ENCODE data around the gene KIAA1958.

Gene KIAA1958, protein sequence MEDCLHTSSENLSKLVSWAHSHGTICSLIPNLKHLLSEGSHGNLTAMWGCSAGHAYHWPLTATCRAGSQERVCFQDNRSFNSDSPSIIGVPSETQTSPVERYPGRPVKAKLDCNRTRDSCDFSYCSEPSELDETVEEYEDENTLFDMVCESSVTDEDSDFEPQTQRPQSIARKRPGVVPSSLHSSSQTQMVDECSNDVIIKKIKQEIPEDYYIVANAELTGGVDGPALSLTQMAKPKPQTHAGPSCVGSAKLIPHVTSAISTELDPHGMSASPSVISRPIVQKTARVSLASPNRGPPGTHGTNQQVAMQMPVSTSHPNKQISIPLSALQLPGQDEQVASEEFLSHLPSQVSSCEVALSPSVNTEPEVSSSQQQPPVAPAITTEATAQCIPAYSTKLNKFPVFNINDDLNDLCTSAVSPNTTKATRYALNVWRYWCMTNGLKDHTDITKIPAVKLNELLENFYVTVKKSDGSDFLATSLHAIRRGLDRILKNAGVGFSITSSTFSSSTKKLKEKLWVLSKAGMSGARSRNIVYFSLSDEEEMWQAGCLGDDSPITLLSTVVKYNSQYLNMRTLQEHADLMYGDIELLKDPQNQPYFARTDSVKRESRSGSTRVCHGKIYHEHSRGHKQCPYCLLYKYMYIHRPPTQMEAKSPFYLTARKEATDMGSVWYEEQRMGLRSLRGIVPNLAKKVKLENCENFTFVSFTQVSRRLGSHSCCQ

GRCh38 chr9:112486221-112487007 lies at the start of gene KIAA1958:
TSS of gene KIAA1958 (plus strand) at chr9:112486827. CDS start at chr9:112574081, 87,254 bp downstream.
- peak; percentile 64 for DNase-seq

- DNase-seq: no peak
These were observed 49.2 kb upstream of the KIAA1958 start for GRCh38 chr9:112437406-112437805.

GRCh38 chr9:112439171-112439570 lies 47.5 kb upstream of the KIAA1958 start:
- no peak for DNase-seq

GRCh38 chr9:112439825-112440224 lies 46.8 kb upstream of the KIAA1958 start:
- no peak for DNase-seq

DNA sequence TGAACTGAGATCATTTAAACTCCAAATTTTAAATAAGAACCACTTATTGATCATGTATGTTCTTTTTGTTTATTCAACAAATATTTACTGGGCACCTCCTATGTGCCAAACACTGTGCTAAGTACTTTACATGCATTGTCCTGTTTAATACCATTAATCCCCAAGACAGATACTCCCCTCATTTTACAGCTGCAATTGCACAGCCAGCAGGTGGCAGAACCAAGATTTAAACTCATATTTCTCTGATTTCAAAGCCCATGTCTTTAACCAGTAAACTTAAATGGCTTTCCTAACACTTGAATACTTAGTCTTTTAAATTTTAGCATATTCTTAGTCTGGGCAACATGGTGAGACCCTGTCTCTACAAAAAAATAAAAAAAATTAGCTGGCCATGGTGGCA lies 43.4 kb upstream of the KIAA1958 start:
- no peak for DNase-seq

DNA sequence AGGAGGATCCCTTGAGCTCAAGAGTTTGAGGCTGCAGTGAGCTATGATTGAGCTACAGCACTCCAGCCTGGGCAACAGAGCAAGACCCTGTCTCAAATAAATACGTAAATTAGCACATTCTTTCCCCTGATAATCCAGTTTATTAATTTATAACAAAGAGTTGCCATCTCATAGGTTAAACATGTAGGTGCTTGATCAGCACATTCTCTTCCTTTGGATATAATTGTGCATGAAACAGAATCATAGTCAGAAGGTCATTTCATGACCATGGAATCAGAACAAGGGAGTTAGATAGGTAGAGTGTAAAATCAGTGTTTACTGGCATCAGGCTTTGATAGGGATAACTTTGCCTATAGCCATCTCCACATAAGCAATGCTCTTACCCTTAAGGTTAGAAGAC lies 43.0 kb upstream of the KIAA1958 start:
- DNase-seq: no peak

- no peak for DNase-seq
These were observed 41.4 kb upstream of the KIAA1958 start for GRCh38 chr9:112445196-112445595.

GRCh38 chr9:112446080-112446479 lies 40.5 kb upstream of the KIAA1958 start:
- no peak for DNase-seq

DNA sequence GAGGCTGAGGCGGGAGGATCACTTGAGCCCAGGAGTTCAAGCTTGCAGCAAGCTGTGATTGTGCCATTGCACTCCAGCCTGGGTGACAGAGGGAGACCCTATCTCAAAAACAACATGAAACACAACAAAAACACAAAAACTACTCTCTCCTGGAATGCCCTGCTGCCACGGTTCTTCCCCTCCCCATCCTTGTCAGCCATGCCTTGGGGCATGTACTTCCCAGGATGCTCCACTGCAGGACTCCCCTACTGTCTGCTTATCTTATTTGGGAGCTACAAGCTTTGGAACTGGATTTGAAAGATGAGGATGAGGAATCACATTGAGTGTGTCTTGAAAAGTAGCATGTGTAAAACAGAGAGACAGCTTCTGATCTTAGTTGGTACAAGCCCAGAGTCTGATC lies 40.1 kb upstream of the KIAA1958 start:
- peak; percentile 29 for DNase-seq

DNA sequence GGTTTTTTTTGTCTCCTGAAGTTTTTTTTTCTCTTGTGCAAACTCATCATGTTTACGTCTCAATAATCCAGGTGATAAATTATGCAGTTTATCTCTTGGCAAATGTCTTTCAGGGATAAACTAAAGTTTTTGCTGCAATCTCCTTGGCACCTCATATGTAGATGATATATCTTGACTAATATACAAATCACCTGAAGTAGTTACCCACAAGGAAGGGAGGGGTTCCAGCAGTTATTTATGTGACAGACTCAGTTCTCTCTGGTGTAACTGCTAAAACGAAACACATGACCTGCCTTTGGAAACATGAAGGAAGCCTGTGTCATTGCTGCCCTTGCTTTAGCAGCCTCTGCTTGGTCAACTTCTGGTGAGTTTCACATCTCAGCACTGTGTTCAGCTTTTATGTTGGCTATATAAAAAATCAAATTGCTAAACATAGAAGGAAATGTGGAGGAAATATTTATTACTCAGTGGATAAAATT lies 39.3 kb upstream of the KIAA1958 start:
- peak; percentile 26 for DNase-seq

GRCh38 chr9:112462855-112463254 lies 23.8 kb upstream of the KIAA1958 start:
- no peak for DNase-seq

GRCh38 chr9:112465352-112465751 lies 21.3 kb upstream of the KIAA1958 start:
- DNase-seq: no peak

DNA sequence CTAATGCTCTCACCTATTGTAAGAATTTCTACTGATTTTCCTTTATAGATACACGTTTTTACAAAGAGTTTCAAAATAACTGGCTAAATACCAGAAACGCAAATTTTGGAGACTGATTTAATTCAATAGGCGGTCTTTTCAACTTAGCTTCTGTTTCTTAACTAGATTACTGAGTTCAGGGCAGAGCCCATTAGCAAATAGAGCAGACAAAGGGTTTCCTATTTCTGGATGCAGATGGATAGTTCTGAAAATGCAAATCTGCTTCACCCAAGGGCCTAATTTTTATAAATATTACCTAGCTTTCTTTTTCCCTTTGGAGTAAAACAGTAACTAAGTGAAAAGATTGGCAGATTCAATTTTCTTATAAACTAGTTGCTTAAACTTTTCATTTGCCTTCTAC lies 13.6 kb upstream of the KIAA1958 start:
- DNase-seq: no peak

DNA sequence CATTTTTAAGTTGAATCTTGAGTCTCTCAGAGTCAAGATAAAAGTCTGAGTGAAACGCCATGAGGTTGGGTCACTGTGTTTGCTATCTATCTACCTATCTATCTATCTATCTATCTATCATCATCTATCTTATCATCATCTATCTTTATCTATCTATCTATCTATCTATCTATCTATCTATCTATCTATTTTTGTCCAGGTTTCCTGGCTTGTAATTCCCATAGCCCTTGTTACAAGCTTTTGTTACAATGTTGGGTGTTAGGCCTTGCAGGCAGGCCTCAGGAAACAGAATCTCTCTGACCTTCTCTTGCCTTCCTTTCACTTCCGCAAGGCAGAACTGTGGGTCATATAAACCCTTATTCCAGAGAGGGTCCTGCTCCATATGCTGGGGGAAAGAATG lies 12.6 kb upstream of the KIAA1958 start:
- DNase-seq: no peak

- DNase-seq: no peak
These were observed 11.3 kb upstream of the KIAA1958 start for GRCh38 chr9:112475318-112475717.

GRCh38 chr9:112477330-112477729 lies 9.3 kb upstream of the KIAA1958 start:
- no peak for DNase-seq

DNA sequence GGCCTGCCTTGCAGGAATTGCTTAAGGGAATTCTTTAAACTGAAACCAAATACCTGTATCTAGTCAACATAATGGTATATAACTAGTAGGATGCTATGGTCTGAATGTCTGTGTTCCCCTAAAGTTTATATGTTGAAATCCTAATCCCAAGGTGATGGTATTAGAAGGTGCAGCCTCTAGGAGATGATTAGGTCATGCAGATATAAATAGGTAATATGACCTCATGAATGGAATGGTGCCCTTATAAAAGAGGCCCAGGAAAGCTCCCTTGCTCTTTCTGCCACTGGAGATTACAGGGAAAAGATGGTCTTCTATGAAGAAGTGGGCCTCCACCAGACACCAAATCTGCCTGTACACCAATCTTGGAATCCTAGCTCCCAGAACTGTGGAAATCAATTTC lies 7.4 kb upstream of the KIAA1958 start:
- no peak for DNase-seq

GRCh38 chr9:112484607-112485006 lies 2.0 kb upstream of the KIAA1958 start:
- DNase-seq: no peak

GRCh38 chr9:112485574-112485973 lies 1.1 kb upstream of the KIAA1958 start:
- no peak for DNase-seq

DNA sequence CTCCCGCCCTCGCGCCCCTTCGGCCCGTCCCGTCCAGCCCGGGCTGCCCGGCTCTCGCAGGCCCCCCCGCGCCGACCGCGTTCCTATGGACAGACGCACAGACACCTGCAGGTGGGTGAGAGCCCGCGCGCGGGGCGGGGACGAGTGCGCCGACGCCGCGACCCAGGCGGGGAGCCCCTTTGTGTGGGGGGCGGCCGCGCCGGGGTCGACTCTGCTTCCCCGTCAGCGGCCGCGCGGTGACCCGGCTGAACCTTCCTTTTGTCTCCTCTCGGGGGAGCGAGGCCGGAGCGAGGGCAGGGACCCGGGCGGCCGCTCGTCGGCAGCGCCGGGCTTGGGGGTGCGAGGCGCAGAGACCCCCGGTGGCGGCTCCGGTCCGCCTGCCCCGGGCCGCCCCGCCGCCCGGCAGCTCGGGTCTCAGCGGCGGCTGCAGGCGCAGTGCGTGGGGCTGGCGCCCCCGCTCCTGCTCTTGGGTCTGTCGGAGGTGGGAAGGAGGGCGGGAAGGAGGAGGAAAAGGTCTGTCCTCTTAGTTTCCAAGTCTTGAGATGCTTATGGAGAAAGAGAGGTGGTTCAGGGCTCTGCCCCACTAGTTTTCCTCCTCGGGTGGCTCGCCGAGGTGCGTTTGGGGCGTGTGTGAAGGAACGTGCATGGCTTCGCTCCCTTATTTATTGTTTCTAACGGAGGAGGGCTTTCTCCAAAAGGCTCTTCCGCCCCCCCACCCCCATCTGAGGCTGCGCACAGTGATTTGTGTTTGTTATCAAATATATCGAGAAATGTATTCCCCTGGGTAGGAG lies 576 bp downstream of the KIAA1958 start:
- peak; percentile 48 for DNase-seq

GRCh38 chr9:112487799-112488340 lies 1.2 kb downstream of the KIAA1958 start:
- no peak for DNase-seq

- DNase-seq: no peak
These were observed 2.5 kb downstream of the KIAA1958 start for GRCh38 chr9:112489039-112489546.
